ENCODE data around the gene PROCR. TPM values are rescaled to one million over a fixed set of nuclear protein-coding genes. Genes with fewer than 3 reads are reported as not detected.

PROCR gene
- total and polyA plus RNA-seq, 10 of the 15 experiments (the other 5 are each of a cell fraction or from before 2014, with no cell fraction given), result 0.12 to 0.78 (median 0.35) TPM; not detected in 2

DNA sequence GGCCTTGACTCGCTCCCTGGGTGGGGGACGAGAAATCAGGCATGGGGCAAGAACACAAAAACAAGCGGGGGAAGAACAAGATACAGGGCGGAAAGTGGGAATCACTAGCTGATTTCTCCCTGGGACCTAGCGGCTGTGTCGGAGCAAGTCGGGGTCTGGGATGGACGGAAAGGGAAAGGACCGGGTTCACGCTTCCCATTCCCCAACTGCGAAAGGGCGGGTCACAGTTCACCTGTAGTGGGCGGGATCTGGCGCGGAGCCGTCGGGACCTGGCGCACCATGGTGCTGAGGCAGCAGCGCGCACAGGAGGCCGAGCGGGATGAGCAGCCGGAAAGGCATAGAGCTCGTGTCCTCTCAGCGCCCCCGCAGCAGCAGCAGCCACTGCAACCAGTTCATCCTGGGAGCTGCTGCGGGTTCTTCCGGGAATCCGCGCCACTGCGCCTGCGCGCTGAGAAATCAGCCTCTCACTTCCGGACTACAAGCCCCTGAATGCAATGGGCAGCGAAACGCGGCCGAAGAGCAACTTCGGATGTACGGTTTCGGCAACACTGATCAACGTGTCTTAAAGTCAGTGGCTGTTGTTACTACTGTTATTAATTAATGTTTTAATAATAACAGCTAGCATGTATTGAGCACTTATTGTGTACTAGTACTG, 24.8 kb upstream of the PROCR start, which contains the start of gene EDEM2 (continued):
- TF ChIP-seq SMAD5 (IDR thresholded peaks at IDR 0.05; ENCODE audit: low read depth) (no peak), ZNF384 (IDR thresholded peaks at IDR 0.05; ENCODE audit: borderline replicate concordance, low read depth, low read length) (no peak), POLR2AphosphoS5 (IDR thresholded peaks at IDR 0.05; ENCODE audit: low read length) (peak; percentile 78; the same call in 1 of the 2 replicates), CBFB (IDR thresholded peaks at IDR 0.05; ENCODE audit: low read depth) (no peak), TARDBP (IDR thresholded peaks at IDR 0.05; ENCODE audit: borderline replicate concordance) (no peak; the same call in 1 of the 2 replicates), IKZF1 (conservative IDR thresholded peaks at IDR 0.05) (peak; percentile 95), KAT2A (conservative IDR thresholded peaks at IDR 0.05; ENCODE audit: control insufficient read depth, low read depth, low read length) (no peak)
- TF ChIP-seq, protein P1, sequence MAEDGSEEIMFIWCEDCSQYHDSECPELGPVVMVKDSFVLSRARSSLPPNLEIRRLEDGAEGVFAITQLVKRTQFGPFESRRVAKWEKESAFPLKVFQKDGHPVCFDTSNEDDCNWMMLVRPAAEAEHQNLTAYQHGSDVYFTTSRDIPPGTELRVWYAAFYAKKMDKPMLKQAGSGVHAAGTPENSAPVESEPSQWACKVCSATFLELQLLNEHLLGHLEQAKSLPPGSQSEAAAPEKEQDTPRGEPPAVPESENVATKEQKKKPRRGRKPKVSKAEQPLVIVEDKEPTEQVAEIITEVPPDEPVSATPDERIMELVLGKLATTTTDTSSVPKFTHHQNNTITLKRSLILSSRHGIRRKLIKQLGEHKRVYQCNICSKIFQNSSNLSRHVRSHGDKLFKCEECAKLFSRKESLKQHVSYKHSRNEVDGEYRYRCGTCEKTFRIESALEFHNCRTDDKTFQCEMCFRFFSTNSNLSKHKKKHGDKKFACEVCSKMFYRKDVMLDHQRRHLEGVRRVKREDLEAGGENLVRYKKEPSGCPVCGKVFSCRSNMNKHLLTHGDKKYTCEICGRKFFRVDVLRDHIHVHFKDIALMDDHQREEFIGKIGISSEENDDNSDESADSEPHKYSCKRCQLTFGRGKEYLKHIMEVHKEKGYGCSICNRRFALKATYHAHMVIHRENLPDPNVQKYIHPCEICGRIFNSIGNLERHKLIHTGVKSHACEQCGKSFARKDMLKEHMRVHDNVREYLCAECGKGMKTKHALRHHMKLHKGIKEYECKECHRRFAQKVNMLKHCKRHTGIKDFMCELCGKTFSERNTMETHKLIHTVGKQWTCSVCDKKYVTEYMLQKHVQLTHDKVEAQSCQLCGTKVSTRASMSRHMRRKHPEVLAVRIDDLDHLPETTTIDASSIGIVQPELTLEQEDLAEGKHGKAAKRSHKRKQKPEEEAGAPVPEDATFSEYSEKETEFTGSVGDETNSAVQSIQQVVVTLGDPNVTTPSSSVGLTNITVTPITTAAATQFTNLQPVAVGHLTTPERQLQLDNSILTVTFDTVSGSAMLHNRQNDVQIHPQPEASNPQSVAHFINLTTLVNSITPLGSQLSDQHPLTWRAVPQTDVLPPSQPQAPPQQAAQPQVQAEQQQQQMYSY (CRISPR knock-in tag; IDR thresholded peaks at IDR 0.05), result no peak

All from GM12878 (cell line).